K562 treated with DMSO at 1 percent for 24 hours (cell line): ENCODE measurements around the gene NPB. TPM values are rescaled to one million over a fixed set of nuclear protein-coding genes. Genes with fewer than 3 reads are reported as not detected.

ENCODE experiments used
- total RNA-seq: library from RNA; unstranded; fragments of 300-600 nt; gene quantifications from 2 replicates; pipeline ENCODE4 v1.2.3, GENCODE V29; 2022; ENCODE audit warnings: low read depth; ENCODE audit not compliant: insufficient read depth

NPB gene
- total RNA-seq, result 3.9 and 5.7 TPM in 2 replicates

GRCh38 chr17:81902023-81902652 is at the start of gene NPB:
TSS of gene NPB (plus strand) at chr17:81902238. CDS start at chr17:81902278, 40 bp downstream.

DNA sequence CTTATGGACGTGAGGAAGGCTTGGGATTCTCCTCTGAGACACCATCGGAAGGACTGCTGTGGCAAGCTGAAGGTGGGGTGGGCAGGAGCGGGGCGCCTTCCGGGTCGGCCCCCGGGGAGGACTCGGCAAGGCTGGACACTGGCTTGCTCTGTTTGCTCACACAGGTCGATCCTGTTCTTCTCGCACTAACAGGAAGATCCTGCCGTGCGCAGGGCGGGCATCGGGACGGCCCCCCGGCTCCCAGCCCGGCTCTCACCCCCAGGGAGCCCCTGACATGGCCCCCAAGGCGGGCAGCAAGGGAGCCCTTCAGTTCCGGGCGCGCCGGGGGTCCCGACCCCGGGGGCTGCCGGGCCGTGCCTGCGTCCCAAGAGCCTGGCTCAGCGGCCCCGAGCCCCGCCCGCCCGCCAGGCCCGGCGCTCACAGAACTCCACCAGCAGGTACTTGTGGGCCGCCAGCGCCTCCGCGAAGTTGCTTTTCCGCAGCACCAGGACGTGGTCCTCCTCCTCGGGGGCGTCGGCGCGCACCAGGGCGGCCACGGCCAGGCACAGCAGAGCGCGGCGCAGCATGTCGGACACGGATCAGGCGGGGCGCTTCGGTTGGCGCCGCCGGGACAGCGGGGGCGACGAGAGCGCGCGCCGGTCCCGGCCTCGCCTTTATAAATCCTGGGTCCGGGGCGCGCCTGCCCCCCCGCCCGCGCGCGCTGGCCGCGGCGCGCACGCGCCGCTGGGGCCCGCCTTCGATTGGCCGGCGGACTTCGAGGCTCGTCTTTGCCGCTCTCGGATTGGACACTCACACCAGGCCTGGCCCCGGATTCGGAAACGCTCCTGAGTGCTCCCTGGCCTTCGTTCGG is 41.9 kb upstream of the NPB start, which contains the start of gene P4HB:
Gene P4HB, minus strand, starts transcription at position 630 of the 850 bp plus-strand sequence. Its CDS starts 64 bp downstream, at position 566.

DNA sequence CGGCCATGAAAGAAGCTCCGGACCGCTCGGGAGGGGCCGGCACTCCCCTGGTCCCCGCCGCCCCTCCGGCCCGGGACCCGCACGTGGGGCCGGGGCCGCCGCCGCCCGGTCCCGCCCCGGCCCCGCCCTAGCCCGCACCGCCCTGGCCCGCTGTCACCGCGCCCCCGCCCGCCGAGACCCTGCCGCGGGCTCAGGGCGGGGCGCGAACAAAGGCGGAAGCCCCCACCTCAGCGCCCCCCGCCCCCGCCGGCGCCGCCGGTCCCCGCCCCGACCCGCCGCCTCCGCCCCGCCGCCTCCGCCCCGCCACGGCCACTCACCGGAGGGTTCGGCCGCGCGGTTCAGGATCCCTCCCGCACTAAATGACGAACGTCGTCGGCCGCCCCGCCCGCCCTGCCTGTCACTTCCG is 31.1 kb upstream of the NPB start, which contains the start of gene ARHGDIA:
Gene ARHGDIA, minus strand, starts transcription at position 357 of the 406 bp plus-strand sequence. CDS start 1,407 bp downstream, outside the sequence.

GRCh38 chr17:81911277-81911961 is 9.4 kb downstream of the NPB start, which contains the start of gene PCYT2:
TSS of gene PCYT2 (minus strand) at chr17:81911399. CDS start at chr17:81911355, 44 bp downstream.

GRCh38 chr17:81917565-81918332 is 15.7 kb downstream of the NPB start, which contains the start of gene SIRT7:
TSS of gene SIRT7 (minus strand) at chr17:81918176. CDS start at chr17:81918131, 45 bp downstream.

GRCh38 chr17:81927653-81928543 is 25.9 kb downstream of the NPB start, which contains the start of gene MAFG:
TSS of gene MAFG (minus strand) at chr17:81927735. CDS start at chr17:81923185, 4,550 bp downstream.

GRCh38 chr17:81947189-81947588 is 45.2 kb downstream of the NPB start, which contains the start of gene MYADML2:
TSS of gene MYADML2 (minus strand) at chr17:81947233. CDS start at chr17:81941741, 5,492 bp downstream.

Other genes with a start within 250 kb of the NPB start
- gene PDE6G, start 245.7 kb upstream of the NPB start, total RNA-seq, result not detected in 2 replicates
- 131 and 152 TPM in 2 replicates for gene OXLD1, start 235.6 kb upstream of the NPB start, total RNA-seq
- 38.7 and 44.1 TPM in 2 replicates for gene CCDC137, start 235.5 kb upstream of the NPB start, total RNA-seq
- 23.5 and 24.0 TPM in 2 replicates for gene ARL16, start 218.4 kb upstream of the NPB start, total RNA-seq
- 113 and 135 TPM in 2 replicates for gene HGS, start 218.2 kb upstream of the NPB start, total RNA-seq
- 103 and 127 TPM in 2 replicates for gene MRPL12, start 198.9 kb upstream of the NPB start, total RNA-seq
- gene SLC25A10, start 190.0 kb upstream of the NPB start, total RNA-seq, result 86.5 and 86.6 TPM in 2 replicates
- gene GCGR, start 98.1 kb upstream of the NPB start, total RNA-seq, result not detected in 2 replicates
- 252 and 259 TPM in 2 replicates for gene MCRIP1, start 68.9 kb upstream of the NPB start, total RNA-seq
- 1.0 TPM in 1 of 2 replicates, not detected in the other for gene PPP1R27, start 67.2 kb upstream of the NPB start, total RNA-seq
- 656 and 712 TPM in 2 replicates for gene P4HB, start 41.7 kb upstream of the NPB start, total RNA-seq
- 324 and 357 TPM in 2 replicates for gene ARHGDIA, start 30.9 kb upstream of the NPB start, total RNA-seq
- gene ALYREF, start 10.7 kb upstream of the NPB start, total RNA-seq, result 140 and 157 TPM in 2 replicates
- gene ANAPC11, start 10.5 kb upstream of the NPB start, total RNA-seq, result 618 and 662 TPM in 2 replicates
- 51.5 and 62.4 TPM in 2 replicates for gene PCYT2, start 9.2 kb downstream of the NPB start, total RNA-seq
- 49.3 and 56.8 TPM in 2 replicates for gene SIRT7, start 15.9 kb downstream of the NPB start, total RNA-seq
- 57.8 and 60.4 TPM in 2 replicates for gene MAFG, start 25.5 kb downstream of the NPB start, total RNA-seq
- 194 and 235 TPM in 2 replicates for gene PYCR1, start 35.1 kb downstream of the NPB start, total RNA-seq
- gene MYADML2, start 45.0 kb downstream of the NPB start, total RNA-seq, result not detected in 2 replicates
- 6.4 and 9.9 TPM in 2 replicates for gene NOTUM, start 58.9 kb downstream of the NPB start, total RNA-seq
- 43.2 and 43.6 TPM in 2 replicates for gene ASPSCR1, start 75.4 kb downstream of the NPB start, total RNA-seq
- 146 and 169 TPM in 2 replicates for gene CENPX, start 120.6 kb downstream of the NPB start, total RNA-seq
- 14.3 and 16.2 TPM in 2 replicates for gene LRRC45, start 121.1 kb downstream of the NPB start, total RNA-seq
- gene RAC3, start 129.4 kb downstream of the NPB start, total RNA-seq, result 64.4 and 76.8 TPM in 2 replicates
- 391 and 415 TPM in 2 replicates for gene DCXR, start 135.5 kb downstream of the NPB start, total RNA-seq
- gene RFNG, start 149.6 kb downstream of the NPB start, total RNA-seq, result 33.5 and 41.3 TPM in 2 replicates
- gene GPS1, start 149.7 kb downstream of the NPB start, total RNA-seq, result 156 and 180 TPM in 2 replicates
- 220 and 240 TPM in 2 replicates for gene DUS1L, start 163.6 kb downstream of the NPB start, total RNA-seq
- 161 and 174 TPM in 2 replicates for gene FASN, start 196.0 kb downstream of the NPB start, total RNA-seq